OCI-LY7 (cell line): ENCODE data around the gene DEF6.

ENCODE experiments used
- CTCF ChIP-seq: fragments of 200-600 bp; sonication (generic); conservative IDR thresholded peaks from 2 replicates; pipeline ENCODE4 v1.5.1; 2014; ENCODE audit warnings: mild to moderate bottlenecking, antibody characterized with exemption, low read length, moderate library complexity, mixed read lengths
- EZH2phosphoT487 ChIP-seq: fragments of 200-600 bp; sonication (generic); IDR thresholded peaks from 2 replicates; pipeline ENCODE4 v1.6.1; 2018; ENCODE audit warnings: low read depth, borderline replicate concordance, mild to moderate bottlenecking, mixed run types, antibody characterized with exemption, low read length, moderate library complexity, mixed read lengths

GRCh38 chr6:35251949-35252348 is 45.7 kb upstream of the DEF6 start:
- no peak for TF ChIP-seq CTCF
- TF ChIP-seq EZH2phosphoT487 = no peak
